ENCODE data around the gene OR1I1.
A peak's percentile ranks its signal among the peaks of the same experiment; 100 is the strongest.

Gene OR1I1

DNA sequence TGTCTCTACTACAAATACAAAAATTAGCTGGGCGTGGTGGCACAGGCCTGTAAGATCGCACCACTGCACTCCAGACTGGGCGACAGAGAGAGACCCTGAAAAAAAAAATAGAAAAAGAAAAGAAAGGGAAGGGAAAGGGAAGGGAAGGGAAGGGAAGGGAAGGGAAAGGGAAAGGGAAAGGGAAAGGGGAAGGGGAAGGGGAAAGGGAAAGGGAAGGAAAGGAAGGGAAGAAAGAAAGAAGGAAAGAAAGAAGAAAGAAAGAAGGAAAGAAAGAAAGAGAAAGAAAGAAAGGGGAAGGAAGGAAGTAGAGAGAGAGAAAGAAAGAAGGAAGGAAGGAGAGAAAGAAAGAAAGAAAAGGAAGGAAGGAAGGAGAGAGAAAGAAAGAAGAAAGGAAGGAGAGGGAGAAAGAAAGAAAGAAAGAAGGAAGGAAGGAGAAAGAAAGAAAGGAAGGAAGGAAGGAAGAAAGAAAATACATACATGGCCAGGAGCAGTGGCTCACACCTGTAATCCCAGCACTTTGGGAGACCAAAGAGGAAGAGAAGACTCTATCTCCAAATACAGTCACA, 17.1 kb downstream of the OR1I1 start:
- DNase-seq, result no peak

DNA sequence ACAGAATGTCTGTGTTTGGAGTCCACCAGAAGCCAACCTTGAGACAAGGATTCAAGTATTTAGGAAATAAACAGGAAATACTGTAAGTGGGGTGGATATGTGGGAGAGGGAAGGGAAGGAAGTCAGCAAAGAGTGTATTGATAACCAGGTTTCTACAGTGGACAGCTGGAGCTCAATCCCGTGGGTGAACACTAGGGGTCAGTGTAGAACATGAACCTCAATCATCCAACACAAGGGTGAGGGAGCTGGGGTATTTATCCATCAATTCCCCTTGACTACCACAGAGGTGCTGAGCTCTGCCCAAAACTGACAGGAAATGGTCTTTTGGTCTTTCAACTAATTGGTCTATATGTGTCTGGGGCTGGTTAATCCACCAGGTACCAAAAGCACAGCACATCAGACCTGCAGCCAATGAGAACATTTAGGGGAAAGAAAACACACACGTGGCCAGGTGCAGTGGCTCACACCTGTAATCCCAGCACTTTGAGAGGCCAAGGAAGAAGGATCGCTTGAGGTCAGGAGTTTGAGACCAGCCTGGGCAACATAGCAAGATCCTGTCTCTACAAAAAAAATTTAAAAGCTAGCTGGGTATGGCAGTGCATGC, 19.6 kb downstream of the OR1I1 start:
- peak; percentile 27 for DNase-seq

DNA sequence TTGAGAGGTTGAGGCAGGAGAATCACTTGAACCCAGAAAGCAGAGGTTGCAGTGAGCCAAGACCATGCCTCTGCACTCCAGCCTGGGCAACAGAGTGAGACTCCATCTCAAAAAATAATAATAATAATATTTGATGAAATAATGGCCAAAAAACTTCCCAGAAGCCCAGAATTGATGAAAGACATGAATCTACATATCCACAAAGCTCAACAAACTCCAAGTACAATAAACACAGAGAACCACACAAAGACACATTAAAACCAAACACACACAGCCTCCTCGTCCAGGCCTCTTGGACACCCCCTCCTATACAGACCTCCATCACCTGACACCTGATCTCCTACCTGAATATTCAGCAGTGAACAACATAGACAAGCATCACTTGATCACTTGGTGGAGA, 22.0 kb downstream of the OR1I1 start:
- no peak for DNase-seq

DNA sequence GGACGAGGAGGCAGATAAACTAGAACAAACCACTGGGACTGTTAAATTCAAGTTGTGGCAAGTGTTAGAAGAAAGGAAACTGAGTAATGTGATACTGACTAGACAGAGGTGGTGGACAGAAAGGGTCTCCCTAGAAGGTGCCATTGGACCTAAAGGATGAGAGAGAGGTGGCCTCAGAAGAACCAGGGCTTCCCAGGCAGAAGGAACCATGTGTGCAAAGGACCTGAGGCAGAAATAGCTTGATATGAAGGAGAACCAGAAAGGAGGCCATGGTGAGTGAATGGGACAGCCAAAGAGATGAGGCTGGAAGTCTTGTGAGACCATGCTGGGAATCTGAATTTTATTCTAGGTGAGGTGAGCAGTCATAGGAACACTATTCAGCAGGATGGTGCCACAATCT, 22.4 kb downstream of the OR1I1 start:
- DNase-seq, result no peak

DNA sequence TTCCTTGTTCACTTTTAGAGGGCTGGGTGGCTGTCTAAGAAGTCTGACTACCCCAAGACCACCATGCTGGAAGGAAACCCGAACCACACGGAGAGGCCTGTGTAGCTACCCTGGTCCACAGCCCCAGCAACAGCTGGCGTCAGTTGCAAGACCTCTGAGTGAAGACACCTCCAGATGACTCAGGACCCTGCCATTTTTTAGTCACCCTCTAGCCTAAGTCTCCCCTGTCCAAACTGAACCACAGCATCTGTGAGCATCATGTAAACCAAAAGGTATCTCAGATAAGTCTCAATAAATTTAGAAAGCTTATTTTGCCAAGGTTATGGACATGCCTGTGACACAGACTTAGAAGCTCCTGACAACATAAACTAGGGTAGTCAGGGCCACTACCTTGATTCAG, 23.0 kb downstream of the OR1I1 start:
- no peak for DNase-seq

DNA sequence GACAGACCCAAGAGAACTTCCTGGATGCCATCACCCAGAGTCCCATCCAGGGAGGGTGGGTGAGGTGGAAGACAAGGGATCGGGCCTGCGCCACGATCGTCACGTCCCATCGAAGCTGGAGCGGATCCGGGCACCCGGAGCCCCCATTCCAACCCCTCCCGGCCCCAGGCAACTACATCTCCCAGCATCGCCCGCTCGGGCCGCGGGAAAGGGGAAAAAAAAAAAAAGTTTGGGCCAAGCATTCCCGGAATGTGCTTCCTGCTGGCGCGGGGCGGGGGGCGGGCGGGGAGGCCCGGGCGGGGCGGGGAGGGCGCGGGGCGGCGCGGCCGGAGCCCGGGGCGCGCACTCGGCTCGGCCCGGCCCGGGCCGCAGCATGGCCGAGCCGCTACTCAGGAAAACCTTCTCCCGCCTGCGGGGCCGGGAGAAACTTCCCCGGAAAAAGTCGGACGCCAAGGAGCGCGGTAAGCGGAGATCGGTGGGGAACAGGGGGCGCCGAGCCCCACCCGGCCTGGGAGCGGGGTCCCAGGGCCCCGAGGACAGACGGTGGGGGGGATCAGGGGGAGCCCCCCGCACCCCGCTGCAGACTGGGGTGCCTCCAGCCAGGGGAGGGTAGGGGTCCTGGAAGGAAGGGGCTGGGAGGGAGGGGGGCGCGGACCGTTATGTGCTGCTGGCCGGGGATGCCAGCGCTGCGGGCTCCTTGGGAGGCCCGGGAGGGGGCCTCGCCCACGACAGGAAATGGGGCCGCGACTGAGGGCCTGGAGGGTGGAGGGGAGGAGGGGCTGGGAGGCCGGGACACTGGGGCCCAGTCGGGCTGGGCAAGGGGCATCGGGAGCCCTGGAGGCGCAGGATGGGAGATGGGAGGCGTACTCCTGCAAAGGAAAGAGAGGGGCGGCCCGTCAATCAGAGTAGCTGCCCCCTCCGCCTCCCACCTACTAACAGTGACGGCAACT, 25.3 kb downstream of the OR1I1 start, which contains the start of gene SYDE1:
SYDE1 (plus strand) TSS at position 341 of the 950 bp plus-strand sequence; CDS start at position 374, 33 bp downstream.
- DNase-seq, result peak; percentile 90

DNA sequence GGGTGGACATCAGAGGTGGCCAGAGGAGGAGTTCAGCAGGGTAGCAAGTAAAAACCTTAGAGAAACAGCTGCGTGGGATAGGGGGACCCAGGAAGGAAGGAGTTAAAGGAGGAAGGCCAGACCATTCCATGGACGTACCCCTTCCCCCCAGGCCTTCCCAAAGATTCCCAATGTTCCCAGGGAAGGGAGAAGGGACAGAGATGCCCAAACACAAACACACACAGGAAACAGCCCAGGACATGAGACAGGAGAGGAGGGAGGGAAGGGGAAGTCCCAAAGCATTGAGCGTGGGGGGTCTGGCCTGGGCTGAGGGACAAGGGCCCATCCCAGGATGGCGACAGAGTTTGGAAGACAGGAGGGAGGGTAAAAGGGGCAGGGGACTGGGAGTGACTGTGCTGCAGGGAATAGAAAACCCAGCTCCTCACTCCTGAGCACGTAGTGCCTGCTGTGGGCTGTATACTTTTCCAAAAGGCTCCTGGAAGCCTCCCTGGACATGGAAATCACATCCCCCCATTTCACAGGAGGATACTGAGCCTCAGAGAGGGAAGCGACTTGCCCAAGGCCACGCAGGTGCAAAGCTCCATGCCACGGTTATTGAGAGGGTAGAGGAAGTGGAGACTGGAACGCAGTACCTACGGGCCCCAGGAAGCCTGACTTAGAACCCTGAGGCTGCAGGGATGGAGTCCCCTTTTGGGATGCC, 26.3 kb downstream of the OR1I1 start:
- DNase-seq, result peak; percentile 30

DNA sequence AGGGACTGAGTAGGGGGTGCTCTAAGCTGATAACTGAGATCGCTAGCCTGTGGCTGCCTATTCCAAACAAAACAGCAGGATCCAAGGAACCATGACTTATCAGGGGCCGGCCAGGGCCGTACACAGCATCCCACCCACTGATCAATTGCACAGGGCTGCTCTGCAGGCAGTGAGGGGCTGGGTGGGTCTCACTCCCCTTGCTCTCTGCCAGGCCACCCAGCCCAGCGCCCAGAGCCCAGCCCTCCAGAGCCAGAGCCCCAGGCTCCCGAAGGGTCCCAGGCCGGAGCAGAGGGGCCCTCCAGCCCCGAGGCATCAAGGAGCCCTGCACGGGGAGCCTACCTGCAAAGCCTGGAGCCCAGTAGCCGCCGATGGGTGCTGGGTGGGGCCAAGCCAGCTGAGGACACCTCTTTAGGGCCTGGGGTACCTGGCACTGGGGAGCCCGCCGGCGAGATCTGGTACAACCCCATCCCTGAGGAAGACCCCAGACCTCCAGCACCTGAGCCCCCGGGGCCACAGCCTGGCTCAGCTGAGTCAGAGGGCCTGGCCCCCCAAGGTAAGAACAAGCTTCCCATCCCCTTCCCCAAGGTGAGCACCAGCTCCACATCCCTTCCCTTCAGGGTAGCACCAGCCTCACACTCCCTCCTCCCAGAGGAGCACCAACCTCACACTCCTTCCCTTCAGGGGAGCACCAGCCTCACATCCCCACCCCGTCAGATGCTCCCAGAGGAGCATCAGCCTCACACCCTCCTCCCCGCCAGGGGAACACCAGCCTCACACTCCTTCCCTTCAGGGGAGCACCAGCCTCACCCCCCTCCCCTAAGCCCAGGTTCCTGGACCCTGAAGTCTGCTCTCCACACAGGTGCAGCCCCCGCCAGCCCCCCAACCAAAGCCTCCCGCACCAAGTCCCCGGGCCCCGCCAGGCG, 27.1 kb downstream of the OR1I1 start:
- DNase-seq, result no peak

DNA sequence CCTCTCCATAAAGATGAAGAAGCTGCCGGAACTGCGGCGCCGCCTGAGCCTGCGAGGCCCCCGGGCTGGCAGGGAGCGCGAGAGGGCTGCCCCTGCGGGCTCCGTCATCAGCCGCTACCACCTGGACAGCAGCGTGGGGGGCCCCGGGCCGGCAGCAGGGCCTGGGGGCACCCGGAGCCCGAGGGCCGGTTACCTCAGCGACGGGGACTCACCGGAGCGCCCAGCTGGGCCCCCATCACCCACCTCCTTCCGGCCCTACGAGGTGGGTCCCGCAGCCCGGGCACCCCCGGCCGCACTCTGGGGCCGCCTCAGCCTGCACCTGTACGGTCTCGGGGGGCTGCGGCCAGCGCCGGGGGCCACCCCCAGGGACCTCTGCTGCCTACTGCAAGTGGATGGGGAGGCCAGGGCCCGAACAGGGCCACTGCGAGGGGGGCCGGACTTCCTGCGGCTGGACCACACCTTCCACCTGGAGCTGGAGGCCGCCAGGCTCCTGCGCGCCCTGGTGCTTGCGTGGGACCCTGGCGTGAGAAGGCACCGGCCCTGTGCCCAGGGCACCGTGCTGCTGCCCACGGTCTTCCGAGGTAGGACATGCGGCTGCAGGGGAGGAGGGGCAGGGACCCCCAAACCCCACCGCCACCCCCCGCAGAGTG, 27.9 kb downstream of the OR1I1 start:
- no peak for DNase-seq

DNA sequence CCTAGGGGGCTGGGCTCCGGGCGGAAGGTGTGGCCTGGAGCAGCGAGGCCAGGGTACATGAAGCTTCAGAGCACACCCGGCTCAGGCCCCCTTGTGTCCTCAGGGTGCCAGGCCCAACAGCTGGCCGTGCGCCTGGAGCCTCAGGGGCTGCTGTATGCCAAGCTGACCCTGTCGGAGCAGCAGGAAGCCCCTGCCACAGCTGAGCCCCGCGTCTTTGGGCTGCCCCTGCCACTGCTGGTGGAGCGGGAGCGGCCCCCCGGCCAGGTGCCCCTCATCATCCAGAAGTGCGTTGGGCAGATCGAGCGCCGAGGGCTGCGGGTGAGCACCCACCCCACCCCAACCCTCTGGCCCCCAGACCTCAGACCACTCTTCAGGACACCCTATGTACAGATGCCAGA, 28.4 kb downstream of the OR1I1 start:
- DNase-seq, result no peak

DNA sequence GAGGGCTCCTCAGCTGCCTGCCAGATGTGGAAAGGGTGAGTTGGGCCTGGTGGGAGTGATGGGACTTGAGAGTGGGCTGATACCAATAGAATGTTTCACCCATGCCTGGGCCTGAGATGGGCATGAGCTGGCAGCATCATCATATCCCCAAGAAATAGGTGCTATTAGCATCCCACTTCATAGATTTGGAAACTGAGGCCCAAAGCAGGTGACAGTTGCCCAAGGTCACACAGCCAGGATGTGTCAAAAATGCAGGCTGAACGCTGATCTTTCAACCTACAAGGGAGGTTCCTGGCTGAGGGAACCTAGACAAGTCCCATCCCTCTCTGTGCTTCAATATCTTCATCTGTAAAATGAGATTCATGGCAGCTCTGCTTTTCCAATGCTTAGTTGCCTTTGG, 29.7 kb downstream of the OR1I1 start:
- no peak for DNase-seq

DNA sequence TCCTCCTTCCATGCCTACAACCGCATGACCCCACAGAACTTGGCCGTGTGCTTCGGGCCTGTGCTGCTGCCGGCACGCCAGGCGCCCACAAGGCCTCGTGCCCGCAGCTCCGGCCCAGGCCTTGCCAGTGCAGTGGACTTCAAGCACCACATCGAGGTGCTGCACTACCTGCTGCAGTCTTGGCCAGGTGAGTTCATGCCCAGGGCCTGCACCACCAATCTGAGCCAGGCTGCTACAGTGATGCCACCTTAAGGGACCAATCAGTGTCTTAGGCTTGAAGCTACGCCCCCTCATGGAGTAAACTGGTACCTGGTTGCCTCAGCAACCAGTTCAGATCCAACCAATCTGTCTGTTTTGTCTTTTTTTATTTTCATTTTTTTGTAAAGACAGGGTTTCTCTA, 30.4 kb downstream of the OR1I1 start:
- no peak for DNase-seq

DNA sequence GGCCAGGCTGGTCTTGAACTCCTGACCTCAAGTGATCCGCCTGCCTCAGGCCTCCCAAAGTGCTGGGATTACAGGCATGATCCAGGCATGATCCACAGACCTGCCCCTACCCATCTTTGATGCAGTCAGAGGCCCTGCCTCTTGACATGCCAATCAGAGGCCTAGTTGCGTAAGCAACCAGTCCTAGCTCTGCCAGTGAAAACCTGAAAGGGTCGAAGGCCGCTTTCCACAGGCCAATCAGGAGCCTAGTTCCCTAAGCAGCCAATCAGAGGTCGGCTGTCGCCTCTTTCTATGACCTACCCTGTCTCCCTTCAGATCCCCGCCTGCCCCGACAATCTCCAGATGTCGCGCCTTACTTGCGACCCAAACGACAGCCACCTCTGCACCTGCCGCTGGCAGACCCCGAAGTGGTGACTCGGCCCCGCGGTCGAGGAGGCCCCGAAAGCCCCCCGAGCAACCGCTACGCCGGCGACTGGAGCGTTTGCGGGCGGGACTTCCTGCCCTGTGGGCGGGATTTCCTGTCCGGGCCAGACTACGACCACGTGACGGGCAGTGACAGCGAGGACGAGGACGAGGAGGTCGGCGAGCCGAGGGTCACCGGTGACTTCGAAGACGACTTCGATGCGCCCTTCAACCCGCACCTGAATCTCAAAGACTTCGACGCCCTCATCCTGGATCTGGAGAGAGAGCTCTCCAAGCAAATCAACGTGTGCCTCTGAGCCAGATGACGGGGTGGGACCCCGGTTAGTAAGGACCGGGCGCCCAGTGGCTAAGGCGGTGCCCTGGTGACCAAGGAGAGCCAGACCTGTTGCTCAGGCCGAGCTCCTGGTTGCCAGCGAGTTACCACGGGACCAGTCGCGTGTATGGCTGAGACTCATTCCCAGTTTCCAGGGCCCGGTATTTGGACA, 31.5 kb downstream of the OR1I1 start:
- DNase-seq, result no peak

DNA sequence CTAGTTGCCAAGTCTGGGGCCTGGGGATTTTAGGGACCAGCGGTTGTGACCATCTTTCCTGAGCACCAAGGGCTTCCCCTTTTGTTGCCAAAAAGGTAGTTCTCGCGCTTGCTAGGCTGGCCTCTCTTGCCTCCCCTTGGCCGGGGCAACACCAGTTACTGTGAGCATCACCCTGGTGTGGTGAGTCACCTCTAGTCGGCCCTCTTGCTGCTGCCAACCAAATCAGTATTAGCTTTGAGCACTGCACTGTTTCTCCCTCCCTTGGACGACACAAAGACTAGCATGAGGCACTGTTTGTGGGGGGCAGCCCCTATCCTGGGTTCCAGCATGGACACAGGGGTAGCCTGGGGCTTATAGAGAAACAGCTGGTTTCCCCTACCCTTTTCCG, 32.1 kb downstream of the OR1I1 start:
- peak; percentile 37 for DNase-seq

DNA sequence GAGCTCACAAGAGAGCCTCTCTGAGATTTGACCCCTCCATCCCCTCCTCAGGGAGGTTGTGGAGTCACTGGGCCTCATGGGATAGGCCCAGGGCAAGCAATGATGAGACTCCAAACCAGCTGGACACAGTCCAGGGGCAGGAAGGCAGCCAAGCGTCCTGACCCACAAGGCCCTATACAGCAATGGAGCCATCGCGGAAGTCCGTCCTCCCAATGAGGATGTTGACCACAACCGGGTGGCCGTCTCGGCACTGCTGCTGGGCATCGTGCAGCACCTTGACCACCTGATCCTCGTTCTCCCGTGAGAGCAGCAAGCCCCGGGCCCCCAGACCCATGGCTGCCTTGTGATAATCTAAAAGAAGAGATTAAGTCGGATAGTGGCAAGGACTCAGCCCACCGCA, 33.1 kb downstream of the OR1I1 start:
- peak; percentile 35 for DNase-seq

DNA sequence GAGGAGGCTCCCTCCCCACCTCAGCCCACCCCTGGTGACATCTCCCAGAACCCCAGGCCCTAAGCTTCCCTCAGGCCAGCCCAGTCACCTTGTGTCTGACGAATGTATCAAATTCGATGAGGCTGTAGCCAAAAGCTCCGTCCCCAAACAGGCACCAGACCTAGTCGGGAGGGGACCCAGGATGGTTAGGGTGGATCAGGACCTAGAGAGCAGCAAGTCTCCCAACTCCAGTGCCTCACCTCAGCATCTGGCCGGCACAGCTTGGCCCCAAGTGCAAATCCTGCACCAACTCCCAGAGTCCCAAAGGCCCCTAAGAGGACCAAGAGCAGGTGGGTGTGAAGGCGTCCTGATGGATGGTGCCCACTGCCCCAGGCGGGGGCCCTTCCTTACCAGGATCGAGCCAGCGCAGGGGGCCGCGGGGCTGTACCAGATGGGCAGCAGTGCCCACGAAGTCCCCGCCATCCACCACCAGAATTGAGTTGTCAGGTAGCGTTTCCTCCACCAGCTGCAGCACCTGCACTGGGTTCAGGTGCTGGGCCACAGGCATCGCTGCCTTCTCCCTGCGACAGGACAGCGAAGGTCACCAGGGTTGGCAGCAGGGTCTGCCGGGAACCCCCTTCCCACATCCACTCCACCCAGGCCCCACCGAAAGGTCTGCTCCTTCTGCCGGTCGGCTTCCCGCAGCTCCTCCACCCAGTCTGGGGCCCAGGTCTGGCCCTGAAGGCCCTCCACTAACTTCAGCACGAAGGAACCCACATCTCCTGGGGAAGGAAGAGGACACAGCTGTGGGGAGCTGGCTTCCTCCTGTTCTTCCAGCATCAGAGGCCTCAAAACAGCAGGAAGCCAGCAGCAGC, 34.0 kb downstream of the OR1I1 start:
- DNase-seq, result no peak

DNA sequence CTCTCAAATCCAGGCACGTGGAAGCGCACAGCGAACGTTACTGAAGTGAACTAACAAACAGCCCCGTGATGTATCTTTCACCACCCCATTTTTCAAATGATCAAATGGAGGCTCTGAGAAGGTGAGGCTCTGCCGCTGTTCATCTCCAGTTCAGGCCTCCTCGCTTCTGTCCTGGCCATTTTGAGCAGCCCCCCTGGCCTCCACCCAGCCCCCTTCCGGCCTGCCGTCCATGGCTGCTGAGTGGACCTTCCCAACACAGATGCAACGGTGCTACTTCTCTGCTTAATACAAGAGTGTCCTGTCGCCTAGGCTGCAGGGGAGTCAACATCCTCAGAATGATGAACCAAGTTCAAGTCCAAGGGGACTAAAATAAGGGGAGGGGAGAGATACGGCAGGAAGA, 34.8 kb downstream of the OR1I1 start:
- DNase-seq, result no peak

DNA sequence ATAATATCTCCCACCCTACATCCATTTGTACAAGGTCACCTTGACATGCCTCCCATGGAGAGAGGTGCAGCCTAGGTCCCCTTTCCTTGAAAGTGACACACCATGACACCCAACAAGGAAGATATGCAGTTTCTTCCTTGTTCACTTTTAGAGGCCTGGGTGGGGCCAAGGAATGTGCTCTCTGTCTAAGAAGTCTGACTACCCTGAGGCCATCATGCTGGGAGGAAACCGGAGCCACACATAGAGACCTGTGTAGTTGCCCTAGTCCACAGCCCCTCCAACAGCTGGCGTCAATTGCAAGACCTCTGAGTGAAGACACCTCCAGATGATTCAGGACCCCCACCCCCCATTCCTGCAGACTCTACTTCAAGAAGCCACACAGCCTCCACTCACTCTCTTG, 36.2 kb downstream of the OR1I1 start:
- DNase-seq, result no peak

DNA sequence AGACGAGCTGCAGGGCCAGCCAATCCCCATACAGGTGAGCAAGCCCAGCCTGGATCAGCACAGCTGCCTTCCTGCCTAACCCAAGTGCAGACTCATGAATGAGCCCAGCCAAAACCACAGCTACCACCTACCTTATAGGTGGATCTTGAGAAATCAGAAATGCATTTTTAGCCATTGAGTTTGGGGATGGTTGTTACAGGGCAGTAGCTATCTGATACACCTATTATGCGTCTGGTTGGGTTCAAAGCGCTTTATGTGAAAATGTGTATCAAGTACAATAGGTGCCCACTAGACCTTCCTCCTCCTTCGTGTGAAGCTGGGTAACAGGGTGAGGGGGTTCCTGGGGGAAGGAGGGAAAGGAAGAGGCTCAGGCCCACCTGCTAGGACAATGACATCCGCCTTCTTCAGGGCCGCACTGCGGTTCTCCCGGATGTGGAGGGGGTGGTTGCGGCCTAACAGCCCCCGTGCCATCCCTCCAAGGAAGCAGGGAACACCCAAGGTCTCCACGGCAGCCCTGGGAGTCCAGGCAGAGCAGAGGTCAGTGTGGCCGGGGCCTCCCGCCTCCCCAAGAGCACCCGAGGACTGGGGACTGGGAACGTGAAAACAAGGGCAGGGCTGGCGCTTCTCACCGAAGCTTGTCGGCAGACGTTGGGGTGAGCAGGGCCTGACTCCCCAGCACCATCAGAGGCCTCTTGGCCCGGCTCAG, 36.9 kb downstream of the OR1I1 start:
- DNase-seq, result no peak

Data from fibroblast of skin of right biceps (primary cell).